Measurements from ENCODE around the gene CBARP. TPM values are rescaled to one million over a fixed set of nuclear protein-coding genes. Genes with fewer than 3 reads are reported as not detected.

CBARP gene
- total and polyA plus RNA-seq, 2 of the 13 experiments (the other 11 are each of a cell fraction or from before 2014, with no cell fraction given): 1.2 to 1.4 TPM

DNA sequence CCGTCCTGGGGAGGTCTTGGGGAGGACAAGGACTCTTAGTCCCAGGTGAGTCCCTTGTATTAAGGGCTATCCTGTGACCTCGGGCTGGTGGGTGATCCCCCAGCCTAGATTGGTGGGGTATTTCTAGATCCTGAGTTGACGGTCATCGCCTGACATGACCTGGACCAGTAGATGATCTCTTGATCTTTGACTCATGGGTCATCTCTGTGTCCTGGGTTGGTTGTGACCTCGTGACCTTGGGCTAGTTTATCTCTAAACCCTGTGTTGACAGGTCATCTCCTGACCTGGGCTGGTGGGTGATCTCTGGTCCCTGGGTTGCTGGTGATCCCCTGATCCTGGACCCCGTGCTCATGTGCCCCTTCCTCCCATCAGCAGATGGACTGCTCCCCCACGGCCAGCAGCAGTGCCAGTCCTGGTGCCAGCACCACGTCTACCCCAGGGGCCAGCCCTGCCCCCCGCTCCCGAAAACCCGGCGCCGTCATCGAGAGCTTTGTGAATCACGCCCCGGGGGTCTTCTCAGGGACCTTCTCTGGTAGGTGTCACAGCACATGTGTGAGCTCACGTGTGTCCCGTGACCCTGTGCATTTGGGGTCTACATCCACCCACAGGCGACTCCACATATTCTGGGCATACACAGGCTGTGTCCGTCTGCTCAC, 16.9 kb upstream of the CBARP start (continued):
- TF ChIP-seq, protein P1, sequence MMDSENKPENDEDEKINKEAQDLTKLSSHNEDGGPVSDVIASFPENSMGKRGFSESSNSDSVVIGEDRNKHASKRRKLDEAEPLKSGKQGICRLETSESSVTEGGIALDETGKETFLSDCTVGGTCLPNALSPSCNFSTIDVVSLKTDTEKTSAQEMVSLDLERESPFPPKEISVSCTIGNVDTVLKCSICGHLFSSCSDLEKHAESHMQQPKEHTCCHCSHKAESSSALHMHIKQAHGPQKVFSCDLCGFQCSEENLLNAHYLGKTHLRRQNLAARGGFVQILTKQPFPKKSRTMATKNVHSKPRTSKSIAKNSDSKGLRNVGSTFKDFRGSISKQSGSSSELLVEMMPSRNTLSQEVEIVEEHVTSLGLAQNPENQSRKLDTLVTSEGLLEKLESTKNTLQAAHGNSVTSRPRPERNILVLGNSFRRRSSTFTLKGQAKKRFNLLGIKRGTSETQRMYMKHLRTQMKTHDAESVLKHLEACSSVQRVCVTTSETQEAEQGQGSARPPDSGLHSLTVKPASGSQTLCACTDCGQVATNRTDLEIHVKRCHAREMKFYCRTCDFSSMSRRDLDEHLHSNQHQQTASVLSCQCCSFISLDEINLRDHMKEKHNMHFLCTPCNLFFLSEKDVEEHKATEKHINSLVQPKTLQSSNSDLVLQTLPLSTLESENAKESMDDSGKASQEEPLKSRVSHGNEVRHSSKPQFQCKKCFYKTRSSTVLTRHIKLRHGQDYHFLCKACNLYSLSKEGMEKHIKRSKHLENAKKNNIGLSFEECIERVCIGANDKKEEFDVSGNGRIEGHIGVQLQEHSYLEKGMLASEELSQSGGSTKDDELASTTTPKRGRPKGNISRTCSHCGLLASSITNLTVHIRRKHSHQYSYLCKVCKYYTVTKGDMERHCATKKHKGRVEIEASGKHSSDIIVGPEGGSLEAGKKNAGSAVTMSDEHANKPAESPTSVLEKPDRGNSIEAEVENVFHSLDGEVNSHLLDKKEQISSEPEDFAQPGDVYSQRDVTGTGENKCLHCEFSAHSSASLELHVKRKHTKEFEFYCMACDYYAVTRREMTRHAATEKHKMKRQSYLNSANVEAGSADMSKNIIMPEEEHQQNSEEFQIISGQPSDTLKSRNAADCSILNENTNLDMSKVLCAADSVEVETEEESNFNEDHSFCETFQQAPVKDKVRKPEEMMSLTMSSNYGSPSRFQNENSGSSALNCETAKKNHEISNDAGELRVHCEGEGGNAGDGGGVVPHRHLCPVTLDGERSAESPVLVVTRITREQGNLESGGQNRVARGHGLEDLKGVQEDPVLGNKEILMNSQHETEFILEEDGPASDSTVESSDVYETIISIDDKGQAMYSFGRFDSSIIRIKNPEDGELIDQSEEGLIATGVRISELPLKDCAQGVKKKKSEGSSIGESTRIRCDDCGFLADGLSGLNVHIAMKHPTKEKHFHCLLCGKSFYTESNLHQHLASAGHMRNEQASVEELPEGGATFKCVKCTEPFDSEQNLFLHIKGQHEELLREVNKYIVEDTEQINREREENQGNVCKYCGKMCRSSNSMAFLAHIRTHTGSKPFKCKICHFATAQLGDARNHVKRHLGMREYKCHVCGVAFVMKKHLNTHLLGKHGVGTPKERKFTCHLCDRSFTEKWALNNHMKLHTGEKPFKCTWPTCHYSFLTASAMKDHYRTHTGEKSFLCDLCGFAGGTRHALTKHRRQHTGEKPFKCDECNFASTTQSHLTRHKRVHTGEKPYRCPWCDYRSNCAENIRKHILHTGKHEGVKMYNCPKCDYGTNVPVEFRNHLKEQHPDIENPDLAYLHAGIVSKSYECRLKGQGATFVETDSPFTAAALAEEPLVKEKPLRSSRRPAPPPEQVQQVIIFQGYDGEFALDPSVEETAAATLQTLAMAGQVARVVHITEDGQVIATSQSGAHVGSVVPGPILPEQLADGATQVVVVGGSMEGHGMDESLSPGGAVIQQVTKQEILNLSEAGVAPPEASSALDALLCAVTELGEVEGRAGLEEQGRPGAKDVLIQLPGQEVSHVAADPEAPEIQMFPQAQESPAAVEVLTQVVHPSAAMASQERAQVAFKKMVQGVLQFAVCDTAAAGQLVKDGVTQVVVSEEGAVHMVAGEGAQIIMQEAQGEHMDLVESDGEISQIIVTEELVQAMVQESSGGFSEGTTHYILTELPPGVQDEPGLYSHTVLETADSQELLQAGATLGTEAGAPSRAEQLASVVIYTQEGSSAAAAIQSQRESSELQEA (CRISPR knock-in tag; IDR thresholded peaks at IDR 0.05; ENCODE audit: not compliant biosample characterization): no peak
- TF ChIP-seq, protein P2, sequence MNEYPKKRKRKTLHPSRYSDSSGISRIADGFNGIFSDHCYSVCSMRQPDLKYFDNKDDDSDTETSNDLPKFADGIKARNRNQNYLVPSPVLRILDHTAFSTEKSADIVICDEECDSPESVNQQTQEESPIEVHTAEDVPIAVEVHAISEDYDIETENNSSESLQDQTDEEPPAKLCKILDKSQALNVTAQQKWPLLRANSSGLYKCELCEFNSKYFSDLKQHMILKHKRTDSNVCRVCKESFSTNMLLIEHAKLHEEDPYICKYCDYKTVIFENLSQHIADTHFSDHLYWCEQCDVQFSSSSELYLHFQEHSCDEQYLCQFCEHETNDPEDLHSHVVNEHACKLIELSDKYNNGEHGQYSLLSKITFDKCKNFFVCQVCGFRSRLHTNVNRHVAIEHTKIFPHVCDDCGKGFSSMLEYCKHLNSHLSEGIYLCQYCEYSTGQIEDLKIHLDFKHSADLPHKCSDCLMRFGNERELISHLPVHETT (CRISPR knock-in tag; conservative IDR thresholded peaks at IDR 0.05): no peak
- TF ChIP-seq KAT7 (CRISPR knock-in tag; IDR thresholded peaks at IDR 0.05; ENCODE audit: borderline replicate concordance) (no peak), TOPORS (CRISPR knock-in tag; IDR thresholded peaks at IDR 0.05) (peak; percentile 52; the same call in 1 of the 2 replicates), ZFP37 (CRISPR knock-in tag; IDR thresholded peaks at IDR 0.05; ENCODE audit: borderline replicate concordance) (no peak), GATAD2A (CRISPR knock-in tag; IDR thresholded peaks at IDR 0.05) (peak; percentile 61; the same call in 1 of the 2 replicates), KAT8 (CRISPR knock-in tag; IDR thresholded peaks at IDR 0.05) (no peak), ZNF788 (CRISPR knock-in tag; IDR thresholded peaks at IDR 0.05; ENCODE audit: borderline replicate concordance) (peak; percentile 33; the same call in 1 of the 2 replicates), ZNF20 (CRISPR knock-in tag; IDR thresholded peaks at IDR 0.05) (no peak)
- TF ChIP-seq, protein P3, sequence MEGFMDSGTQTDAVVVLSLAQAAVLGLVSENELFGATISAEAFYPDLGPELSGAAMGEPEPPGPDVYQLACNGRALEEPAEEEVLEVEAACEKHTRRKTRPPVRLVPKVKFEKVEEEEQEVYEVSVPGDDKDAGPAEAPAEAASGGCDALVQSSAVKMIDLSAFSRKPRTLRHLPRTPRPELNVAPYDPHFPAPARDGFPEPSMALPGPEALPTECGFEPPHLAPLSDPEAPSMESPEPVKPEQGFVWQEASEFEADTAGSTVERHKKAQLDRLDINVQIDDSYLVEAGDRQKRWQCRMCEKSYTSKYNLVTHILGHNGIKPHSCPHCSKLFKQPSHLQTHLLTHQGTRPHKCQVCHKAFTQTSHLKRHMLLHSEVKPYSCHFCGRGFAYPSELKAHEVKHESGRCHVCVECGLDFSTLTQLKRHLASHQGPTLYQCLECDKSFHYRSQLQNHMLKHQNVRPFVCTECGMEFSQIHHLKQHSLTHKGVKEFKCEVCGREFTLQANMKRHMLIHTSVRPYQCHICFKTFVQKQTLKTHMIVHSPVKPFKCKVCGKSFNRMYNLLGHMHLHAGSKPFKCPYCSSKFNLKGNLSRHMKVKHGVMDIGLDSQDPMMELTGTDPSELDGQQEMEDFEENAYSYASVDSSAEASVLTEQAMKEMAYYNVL (CRISPR knock-in tag; IDR thresholded peaks at IDR 0.05; ENCODE audit: borderline replicate concordance): no peak
- TF ChIP-seq, protein P4, sequence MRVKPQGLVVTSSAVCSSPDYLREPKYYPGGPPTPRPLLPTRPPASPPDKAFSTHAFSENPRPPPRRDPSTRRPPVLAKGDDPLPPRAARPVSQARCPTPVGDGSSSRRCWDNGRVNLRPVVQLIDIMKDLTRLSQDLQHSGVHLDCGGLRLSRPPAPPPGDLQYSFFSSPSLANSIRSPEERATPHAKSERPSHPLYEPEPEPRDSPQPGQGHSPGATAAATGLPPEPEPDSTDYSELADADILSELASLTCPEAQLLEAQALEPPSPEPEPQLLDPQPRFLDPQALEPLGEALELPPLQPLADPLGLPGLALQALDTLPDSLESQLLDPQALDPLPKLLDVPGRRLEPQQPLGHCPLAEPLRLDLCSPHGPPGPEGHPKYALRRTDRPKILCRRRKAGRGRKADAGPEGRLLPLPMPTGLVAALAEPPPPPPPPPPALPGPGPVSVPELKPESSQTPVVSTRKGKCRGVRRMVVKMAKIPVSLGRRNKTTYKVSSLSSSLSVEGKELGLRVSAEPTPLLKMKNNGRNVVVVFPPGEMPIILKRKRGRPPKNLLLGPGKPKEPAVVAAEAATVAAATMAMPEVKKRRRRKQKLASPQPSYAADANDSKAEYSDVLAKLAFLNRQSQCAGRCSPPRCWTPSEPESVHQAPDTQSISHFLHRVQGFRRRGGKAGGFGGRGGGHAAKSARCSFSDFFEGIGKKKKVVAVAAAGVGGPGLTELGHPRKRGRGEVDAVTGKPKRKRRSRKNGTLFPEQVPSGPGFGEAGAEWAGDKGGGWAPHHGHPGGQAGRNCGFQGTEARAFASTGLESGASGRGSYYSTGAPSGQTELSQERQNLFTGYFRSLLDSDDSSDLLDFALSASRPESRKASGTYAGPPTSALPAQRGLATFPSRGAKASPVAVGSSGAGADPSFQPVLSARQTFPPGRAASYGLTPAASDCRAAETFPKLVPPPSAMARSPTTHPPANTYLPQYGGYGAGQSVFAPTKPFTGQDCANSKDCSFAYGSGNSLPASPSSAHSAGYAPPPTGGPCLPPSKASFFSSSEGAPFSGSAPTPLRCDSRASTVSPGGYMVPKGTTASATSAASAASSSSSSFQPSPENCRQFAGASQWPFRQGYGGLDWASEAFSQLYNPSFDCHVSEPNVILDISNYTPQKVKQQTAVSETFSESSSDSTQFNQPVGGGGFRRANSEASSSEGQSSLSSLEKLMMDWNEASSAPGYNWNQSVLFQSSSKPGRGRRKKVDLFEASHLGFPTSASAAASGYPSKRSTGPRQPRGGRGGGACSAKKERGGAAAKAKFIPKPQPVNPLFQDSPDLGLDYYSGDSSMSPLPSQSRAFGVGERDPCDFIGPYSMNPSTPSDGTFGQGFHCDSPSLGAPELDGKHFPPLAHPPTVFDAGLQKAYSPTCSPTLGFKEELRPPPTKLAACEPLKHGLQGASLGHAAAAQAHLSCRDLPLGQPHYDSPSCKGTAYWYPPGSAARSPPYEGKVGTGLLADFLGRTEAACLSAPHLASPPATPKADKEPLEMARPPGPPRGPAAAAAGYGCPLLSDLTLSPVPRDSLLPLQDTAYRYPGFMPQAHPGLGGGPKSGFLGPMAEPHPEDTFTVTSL (CRISPR knock-in tag; IDR thresholded peaks at IDR 0.05; ENCODE audit: borderline replicate concordance): no peak
